HG03469 (cell line): ENCODE measurements around the gene EYA2.

Experiments
- ATAC-seq: cut with Tn5 transposase; IDR thresholded peaks from one replicate; pipeline ENCODE4 v1.9.1; 2021; ENCODE audit warnings: mild to moderate bottlenecking, moderate library complexity, moderate number of reproducible peaks; ENCODE audit not compliant: unreplicated experiment

The EYA2 gene

GRCh38 chr20:47031004-47031403 is 136.4 kb downstream of the EYA2 start:
- ATAC-seq: no peak

GRCh38 chr20:47031821-47032220 is 137.2 kb downstream of the EYA2 start:
- no peak for ATAC-seq

GRCh38 chr20:47032933-47033578 is 138.4 kb downstream of the EYA2 start:
- no peak for ATAC-seq

DNA sequence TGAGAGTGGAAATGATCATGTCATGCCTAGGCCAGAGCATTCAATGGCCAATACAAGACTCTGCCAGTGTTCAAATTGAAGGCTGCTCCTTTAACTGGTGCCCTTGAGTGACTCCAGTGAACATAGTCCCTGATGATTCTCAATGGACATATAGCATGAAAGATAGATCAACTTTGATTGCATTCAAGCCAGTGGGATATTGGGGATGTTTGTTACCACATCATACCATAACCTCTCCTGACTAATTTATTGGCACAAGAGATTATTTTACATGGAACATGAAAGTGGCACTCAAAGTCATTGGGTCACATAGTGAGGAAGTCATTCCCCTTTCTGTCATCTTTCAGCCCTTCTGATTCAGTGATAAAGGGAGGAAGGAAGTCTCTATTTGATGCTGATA is 139.0 kb downstream of the EYA2 start:
- no peak for ATAC-seq

GRCh38 chr20:47035026-47035590 is 140.5 kb downstream of the EYA2 start:
- no peak for ATAC-seq

GRCh38 chr20:47036091-47036870 is 141.6 kb downstream of the EYA2 start:
- no peak for ATAC-seq

- no peak for ATAC-seq
These were observed 144.2 kb downstream of the EYA2 start for GRCh38 chr20:47038566-47039560.

DNA sequence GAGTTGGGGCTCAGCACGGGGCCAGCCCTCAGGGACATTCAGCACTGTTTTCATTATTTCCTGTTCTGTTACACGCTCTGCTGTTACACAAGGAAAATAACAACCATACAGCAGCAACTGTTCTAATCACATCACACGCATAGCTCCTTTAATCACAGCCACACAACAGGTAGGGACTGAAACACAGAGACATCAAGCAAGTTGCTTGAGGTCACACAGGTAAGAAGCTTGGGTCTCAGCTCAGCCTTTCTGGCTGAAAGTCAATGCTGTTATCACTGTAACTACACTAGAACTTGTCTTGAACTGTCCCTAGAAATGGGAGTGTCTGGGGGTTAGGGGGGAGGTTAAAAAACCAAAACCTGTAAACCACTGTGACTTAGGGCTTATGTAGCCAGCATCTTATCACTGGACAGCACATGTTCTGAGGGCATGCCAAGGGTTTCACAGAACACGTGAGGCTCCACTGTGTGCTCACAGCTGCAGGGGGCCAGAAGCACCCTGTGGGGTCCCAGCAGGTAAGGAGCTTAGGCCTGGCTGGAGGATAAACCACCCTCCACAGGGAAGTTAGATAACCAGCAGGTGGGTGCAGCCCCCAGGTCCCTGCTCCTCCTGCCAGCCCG is 146.0 kb downstream of the EYA2 start:
- no peak for ATAC-seq

DNA sequence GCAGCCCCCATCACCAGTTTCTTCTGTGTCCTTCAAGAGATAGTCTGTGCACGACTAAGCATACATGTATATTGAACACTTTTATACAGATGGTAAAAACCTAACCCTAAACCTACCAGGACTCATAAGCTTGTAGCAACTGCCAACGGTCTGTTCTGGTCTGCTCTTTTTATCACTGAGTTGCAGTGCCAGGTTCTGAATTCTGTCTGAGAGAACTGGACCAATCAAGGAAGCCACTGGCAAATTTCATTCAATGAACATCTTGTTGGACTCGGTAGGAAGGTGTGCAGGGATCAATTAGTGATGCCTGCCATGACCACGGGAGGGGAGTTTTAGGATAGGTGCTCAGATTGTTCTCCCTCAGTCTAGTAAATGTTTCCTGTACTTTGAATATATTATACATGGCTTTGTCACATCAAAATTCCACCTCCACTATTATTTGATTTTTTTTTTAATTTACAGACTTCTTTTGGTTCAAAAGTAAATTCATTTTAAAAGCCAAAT is 146.8 kb downstream of the EYA2 start:
- no peak for ATAC-seq

GRCh38 chr20:47042464-47042863 is 147.8 kb downstream of the EYA2 start:
- no peak for ATAC-seq

DNA sequence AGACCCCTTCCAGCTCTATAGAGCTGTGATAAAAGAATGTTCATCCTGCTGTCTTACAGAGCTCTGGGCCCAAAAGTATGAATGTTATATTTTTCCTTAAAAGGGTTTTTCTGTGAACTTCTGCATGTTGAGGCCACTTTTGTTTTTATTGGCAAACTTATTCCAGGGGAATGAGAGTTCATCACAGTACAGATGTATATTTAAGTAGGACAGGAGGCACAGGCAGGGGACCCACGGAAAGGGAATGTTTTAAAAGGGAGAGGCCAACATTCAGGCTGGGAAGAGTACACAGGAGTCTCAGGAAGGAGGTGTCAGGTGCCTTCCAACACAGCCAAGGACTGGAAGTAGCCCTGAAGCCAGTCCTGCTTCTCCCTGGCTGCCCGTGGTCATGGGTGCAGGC is 148.4 kb downstream of the EYA2 start:
- no peak for ATAC-seq

GRCh38 chr20:47044938-47045337 is 150.3 kb downstream of the EYA2 start:
- ATAC-seq: no peak

- no peak for ATAC-seq
These were observed 153.4 kb downstream of the EYA2 start for GRCh38 chr20:47048054-47048453.

DNA sequence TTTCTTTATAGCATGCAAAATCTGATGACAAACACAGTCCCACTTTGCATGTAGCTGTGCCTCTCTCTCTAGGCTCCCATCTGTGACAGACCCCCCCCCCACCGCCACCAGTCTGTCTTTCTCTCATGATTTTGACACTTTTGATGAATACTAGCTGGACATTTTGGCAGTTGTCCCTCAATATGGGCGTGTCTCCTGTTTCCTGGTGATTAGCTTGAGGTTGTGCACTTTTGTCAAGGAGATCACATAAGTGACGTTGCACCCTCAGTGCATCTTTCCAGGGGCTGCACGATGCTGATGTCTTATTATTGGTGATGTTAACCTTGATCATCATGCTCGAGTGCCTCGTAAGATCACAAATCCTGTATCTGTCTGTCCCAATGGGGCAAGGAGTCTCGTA is 155.1 kb downstream of the EYA2 start:
- ATAC-seq: no peak

DNA sequence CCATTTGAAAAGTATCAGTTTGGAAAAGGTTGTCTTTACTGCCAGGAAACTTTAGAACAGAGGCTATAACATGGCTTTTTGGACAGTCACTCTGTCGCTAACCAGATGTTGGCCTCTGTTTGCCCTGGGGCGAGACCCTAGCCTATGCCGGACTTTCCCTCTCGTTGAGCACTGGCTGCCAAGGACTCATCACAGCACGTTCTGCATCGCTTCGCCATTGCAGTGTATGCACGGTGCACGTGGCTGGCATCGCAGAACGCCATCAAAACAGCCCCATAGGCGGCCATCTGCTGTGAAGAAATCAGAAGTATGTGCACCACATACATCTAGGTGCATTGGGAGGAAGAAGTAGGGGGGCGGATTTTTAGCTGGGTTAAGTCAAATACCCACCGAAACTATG is 156.4 kb downstream of the EYA2 start:
- ATAC-seq: no peak

- ATAC-seq: no peak
These were observed 157.4 kb downstream of the EYA2 start for GRCh38 chr20:47051936-47052526.

DNA sequence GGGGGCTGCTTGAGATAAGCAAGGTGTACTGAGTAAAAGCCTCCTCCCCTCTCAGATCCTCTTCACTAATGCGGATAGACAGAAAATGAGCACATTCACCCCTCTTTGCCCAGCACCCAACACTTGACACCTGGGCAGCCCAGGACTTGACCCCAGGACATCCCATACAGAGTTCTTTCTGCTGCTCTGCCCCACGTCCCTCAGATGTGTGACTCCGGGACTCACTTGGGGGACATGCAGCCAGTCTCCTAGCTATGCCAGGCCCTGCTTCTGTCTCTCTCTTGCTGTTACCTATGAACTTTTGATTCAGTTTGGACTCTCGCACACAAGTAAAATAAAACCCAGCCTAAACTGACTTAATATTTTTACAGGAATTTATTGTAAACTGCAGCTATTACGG is 159.9 kb downstream of the EYA2 start:
- ATAC-seq: no peak

DNA sequence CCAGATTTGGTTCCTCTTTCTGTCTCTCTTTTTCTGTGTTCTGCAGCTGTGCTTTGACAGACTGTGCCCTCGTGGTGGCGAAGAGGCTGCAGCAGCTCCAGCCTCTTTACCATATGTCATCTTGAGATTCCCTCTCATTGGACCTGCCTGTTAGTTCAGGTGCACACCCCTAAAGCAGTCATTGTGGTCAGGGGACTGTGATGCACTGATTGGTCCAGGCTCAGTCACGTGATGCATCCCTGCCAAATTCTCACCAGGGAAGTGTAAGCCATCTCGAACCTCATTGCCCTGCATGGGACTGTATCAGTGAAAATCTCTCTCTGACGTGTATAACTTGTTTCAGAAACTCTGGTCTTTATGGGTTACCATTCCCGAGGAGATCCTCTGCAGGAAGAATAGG is 160.3 kb downstream of the EYA2 start:
- ATAC-seq: no peak

DNA sequence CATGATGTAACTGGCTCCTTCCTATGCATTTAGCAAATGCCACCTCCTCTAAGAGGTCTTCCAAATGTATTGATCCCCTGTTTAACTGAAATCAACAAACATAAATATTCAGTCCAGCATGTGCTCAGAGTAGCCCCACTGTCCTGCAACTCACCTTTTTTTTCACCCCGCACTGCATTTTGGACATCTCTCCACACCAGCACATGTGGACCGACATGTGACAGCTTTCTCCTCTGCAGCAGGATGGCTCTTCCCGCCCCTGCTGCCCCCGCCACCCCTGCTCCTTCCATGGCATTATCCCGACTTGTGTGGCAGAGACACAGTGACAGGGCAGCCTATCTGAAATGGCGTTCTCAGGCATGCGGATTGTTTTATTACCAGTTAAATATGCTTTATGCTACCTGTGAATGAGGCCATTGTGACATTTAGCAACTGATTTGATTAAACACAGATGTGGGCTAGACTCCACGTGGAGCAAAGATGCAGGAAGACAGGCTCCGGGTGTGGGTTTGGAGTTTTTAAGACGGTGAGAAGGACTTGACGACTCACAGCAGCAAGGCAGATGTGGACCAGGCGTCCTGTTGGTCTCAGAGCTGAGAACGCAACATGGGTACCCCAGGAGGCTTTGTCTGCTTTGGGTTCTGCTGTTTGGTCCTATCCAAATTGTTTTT is 161.2 kb downstream of the EYA2 start:
- ATAC-seq: no peak
